HL-60 (cell line): Measurements from ENCODE around the gene FOXO6.

Source experiments
- GABPA ChIP-seq: IDR thresholded peaks from 2 replicates; pipeline ENCODE4 v1.6.1; 2012; ENCODE audit warnings: low read depth
- POLR2AphosphoS5 ChIP-seq: IDR thresholded peaks from 2 replicates; pipeline ENCODE4 v1.6.1; 2012; ENCODE audit warnings: low read depth
- SPI1 ChIP-seq: IDR thresholded peaks from 2 replicates; pipeline ENCODE4 v1.6.1; 2012; ENCODE audit warnings: low read depth, mild to moderate bottlenecking, borderline replicate concordance
- TF ChIP-seq, protein P1 (sequence below): IDR thresholded peaks from one replicate; pipeline ENCODE4 v1.5.1; 2011; ENCODE audit warnings: low read length, control low read depth, inconsistent platforms; ENCODE audit not compliant: insufficient read depth
- TF ChIP-seq, protein P2 (sequence below): IDR thresholded peaks from 2 replicates; pipeline ENCODE4 v1.6.1; 2012; ENCODE audit warnings: low read depth; ENCODE audit not compliant: insufficient replicate concordance

DNA sequence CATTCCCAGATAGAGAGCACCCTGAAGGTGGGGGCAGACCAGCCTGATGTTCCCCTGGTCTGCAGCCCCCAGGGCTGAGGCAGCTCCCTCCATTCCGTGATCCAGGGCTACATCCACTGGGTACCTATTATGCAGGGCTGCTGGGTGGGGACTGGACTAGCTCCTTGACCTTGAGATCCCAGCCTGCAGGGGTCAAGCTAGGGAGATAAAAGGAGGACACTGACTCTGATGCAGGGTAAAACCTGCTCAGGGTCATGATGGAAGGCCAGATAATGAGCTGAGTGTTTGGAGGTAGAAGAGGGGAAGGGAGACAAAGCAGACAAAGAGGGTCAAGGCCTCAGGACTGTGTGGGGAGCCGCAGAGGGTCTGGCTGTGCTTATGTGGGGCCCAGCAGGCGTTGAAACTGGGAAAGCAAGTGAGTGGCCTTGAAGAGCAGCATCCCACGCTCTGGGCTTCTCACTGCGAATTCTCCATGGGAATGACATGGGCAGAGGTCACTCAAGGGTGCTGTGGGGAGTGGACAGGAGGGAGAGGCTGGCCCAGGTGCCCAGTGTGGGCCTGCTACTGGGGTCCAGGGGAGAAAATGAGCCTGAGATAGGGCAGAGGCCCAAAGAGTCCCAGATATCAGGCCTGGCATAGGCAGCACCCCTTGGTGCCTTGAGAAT lies 9.7 kb downstream of the FOXO6 start:
- TF ChIP-seq, protein P1, sequence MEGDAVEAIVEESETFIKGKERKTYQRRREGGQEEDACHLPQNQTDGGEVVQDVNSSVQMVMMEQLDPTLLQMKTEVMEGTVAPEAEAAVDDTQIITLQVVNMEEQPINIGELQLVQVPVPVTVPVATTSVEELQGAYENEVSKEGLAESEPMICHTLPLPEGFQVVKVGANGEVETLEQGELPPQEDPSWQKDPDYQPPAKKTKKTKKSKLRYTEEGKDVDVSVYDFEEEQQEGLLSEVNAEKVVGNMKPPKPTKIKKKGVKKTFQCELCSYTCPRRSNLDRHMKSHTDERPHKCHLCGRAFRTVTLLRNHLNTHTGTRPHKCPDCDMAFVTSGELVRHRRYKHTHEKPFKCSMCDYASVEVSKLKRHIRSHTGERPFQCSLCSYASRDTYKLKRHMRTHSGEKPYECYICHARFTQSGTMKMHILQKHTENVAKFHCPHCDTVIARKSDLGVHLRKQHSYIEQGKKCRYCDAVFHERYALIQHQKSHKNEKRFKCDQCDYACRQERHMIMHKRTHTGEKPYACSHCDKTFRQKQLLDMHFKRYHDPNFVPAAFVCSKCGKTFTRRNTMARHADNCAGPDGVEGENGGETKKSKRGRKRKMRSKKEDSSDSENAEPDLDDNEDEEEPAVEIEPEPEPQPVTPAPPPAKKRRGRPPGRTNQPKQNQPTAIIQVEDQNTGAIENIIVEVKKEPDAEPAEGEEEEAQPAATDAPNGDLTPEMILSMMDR = no peak
- TF ChIP-seq POLR2AphosphoS5 = no peak
- no peak for TF ChIP-seq GABPA
- TF ChIP-seq, protein P2, sequence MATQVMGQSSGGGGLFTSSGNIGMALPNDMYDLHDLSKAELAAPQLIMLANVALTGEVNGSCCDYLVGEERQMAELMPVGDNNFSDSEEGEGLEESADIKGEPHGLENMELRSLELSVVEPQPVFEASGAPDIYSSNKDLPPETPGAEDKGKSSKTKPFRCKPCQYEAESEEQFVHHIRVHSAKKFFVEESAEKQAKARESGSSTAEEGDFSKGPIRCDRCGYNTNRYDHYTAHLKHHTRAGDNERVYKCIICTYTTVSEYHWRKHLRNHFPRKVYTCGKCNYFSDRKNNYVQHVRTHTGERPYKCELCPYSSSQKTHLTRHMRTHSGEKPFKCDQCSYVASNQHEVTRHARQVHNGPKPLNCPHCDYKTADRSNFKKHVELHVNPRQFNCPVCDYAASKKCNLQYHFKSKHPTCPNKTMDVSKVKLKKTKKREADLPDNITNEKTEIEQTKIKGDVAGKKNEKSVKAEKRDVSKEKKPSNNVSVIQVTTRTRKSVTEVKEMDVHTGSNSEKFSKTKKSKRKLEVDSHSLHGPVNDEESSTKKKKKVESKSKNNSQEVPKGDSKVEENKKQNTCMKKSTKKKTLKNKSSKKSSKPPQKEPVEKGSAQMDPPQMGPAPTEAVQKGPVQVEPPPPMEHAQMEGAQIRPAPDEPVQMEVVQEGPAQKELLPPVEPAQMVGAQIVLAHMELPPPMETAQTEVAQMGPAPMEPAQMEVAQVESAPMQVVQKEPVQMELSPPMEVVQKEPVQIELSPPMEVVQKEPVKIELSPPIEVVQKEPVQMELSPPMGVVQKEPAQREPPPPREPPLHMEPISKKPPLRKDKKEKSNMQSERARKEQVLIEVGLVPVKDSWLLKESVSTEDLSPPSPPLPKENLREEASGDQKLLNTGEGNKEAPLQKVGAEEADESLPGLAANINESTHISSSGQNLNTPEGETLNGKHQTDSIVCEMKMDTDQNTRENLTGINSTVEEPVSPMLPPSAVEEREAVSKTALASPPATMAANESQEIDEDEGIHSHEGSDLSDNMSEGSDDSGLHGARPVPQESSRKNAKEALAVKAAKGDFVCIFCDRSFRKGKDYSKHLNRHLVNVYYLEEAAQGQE = no peak
- TF ChIP-seq SPI1 = no peak
